ENCODE data around the gene TMEM132C. TPM values are rescaled to one million over a fixed set of nuclear protein-coding genes. Genes with fewer than 3 reads are reported as not detected.

Gene TMEM132C
- total and polyA plus RNA-seq, 2 of the 8 experiments (the other 6 are each of a cell fraction or from before 2014, with no cell fraction given) = 0.23 to 0.76 TPM

DNA sequence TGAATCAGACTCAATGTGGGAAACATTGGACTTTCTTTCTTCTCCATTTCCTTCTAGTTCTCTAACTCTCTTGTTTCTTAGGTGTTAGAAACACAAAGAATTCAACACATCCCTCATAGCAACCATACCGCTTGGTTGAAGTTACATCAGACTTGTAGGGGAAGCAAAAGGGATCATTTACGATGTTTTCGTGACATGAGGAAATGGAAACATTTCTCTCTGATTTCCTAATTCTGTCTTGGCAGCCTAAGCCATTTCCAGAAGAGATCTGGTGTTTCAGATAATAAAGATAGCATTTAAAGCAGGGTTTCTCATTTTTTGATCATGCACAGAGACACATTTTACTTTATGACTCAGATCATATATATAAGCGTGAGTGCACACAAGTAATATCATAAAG, 202.0 kb downstream of the TMEM132C start (continued):
- TF ChIP-seq CEBPB (IDR thresholded peaks at IDR 0.05; ENCODE audit: low read depth, low read length) = no peak
- no peak for TF ChIP-seq CHD1 (IDR thresholded peaks at IDR 0.05; ENCODE audit: low read depth, low read length)
- TF ChIP-seq KDM5A (IDR thresholded peaks at IDR 0.05; ENCODE audit: low read length) = no peak
